ENCODE results near the gene GRWD1. TPM values are rescaled to one million over a fixed set of nuclear protein-coding genes. Genes with fewer than 3 reads are reported as not detected.
A peak's percentile ranks its signal among the peaks of the same experiment; 100 is the strongest.

The GRWD1 gene
- total RNA-seq, 2 experiments from 2014 or later: 21.4 to 21.7 TPM

GRCh38 chr19:48501494-48502349, 55.9 kb downstream of the GRWD1 start:
- Mint-ChIP-seq H3K27ac (no peak overlapping the region), H3K9me3 (no peaks in the 10 kb centered on the region), H3K4me3 (peak overlapping the region; percentile 67), H3K27me3 (peaks cover 11% of the 10 kb centered on the region), H3K4me1 (ENCODE audit: low read depth) (peaks cover 24% of the 10 kb centered on the region), H3K36me3 (ENCODE audit: low read depth) (peaks cover 5% of the 10 kb centered on the region)
- ATAC-seq (ENCODE audit: poor library complexity): peak; percentile 76
- intact Hi-C loops (cut with DNase I, micrococcal nuclease): loop anchor here (1.0 to 10.0 kb wide), 2 partner anchors 8 to 213 kb away; partner anchors contain the start of gene MAMSTR (in 1 of the 2)
- Histone ChIP-seq H3K9me3 (ENCODE audit: control insufficient read depth in 1 of 2, insufficient read depth in 1 of 2, low read length in 2 of 2) (peaks cover 0 to 8% of the 10 kb centered on the region in 2 experiments), H3K36me3 (ENCODE audit: insufficient read depth, low read length) (no peaks in the 10 kb centered on the region), H3K27me3 (ENCODE audit: control insufficient read depth in 1 of 2, insufficient read depth in 2 of 2, low read length in 2 of 2) (peaks cover 0 to 20% of the 10 kb centered on the region in 2 experiments), H3K27ac (ENCODE audit: low read depth in 1 of 2, low read length in 2 of 2) (peak overlapping the region in 1 of 2 donors; percentile 41), H3K4me3 (ENCODE audit: low read length) (peak overlapping the region; percentile 34), H3K4me1 (ENCODE audit: insufficient read depth, low read length) (peaks cover 43% of the 10 kb centered on the region)
- DNase-seq: peak in 13 of 14 experiments; percentile 24 to 91 (median 68)
- ChIA-PET POLR2A (interaction anchor here (0.6 to 1.1 kb wide), 4 partner anchors 8 to 118 kb away, joined by 3 to 4 read pairs (median 4); partner anchors contain the start of genes RPL18 and SPHK2), CTCF (interaction anchor here (0.6 to 1.5 kb wide), 4 partner anchors 12 to 192 kb away, joined by 3 to 6 read pairs (median 4); no protein-coding TSS in a partner anchor)
- no peak for TF ChIP-seq CTCF (IDR thresholded peaks at IDR 0.05)

- H3K9me3 ChIP-seq (ENCODE audit: control insufficient read depth in 1 of 2, insufficient read depth in 1 of 2, low read length in 2 of 2): peaks cover 0 to 8% of the 10 kb centered on the region in 2 experiments
- H3K36me3 ChIP-seq (ENCODE audit: insufficient read depth, low read length): no peaks in the 10 kb centered on the region
- CTCF ChIA-PET: interaction anchor here (0.6 to 1.5 kb wide), 4 partner anchors 12 to 191 kb away, joined by 3 to 6 read pairs (median 4); no protein-coding TSS in a partner anchor
- Mint-ChIP-seq H3K9me3 (no peaks in the 10 kb centered on the region), H3K4me1 (ENCODE audit: low read depth) (peaks cover 24% of the 10 kb centered on the region), H3K27me3 (peaks cover 5% of the 10 kb centered on the region), H3K27ac (no peak overlapping the region), H3K36me3 (ENCODE audit: low read depth) (peaks cover 6% of the 10 kb centered on the region), H3K4me3 (peak overlapping the region; percentile 67)
- H3K4me1 ChIP-seq (ENCODE audit: insufficient read depth, low read length): peaks cover 37% of the 10 kb centered on the region
- H3K27me3 ChIP-seq (ENCODE audit: control insufficient read depth in 1 of 2, insufficient read depth in 2 of 2, low read length in 2 of 2): peaks cover 0 to 13% of the 10 kb centered on the region in 2 experiments
- peak overlapping the region; percentile 34 for H3K4me3 ChIP-seq (ENCODE audit: low read length)
- intact Hi-C loops (cut with DNase I, micrococcal nuclease): loop anchor here (1.0 to 10.0 kb wide), 2 partner anchors 9 to 212 kb away; partner anchors contain the start of gene MAMSTR (in 1 of the 2)
- peak overlapping the region in 1 of 2 donors; percentile 41 for H3K27ac ChIP-seq (ENCODE audit: low read depth in 1 of 2, low read length in 2 of 2)
- ATAC-seq (ENCODE audit: poor library complexity) (no peak), DNase-seq (peak in 7 of 14 experiments; percentile 52 to 77 (median 66))
- no peak for TF ChIP-seq CTCF (IDR thresholded peaks at IDR 0.05)
- POLR2A ChIA-PET: interaction anchor here (0.6 to 1.0 kb wide), 3 partner anchors 8 to 117 kb away, joined by 3 to 4 read pairs (median 4); partner anchors contain the start of genes RPL18 and SPHK2
Measured at GRCh38 chr19:48502350-48503018, 56.7 kb downstream of the GRWD1 start.

Measured in CD4-positive, alpha-beta T cell (primary cell).